Activated naive CD8-positive, alpha-beta T cell treated with anti-CD3 and anti-CD28 coated beads, Interleukin-2, amount 50 U/mL, for 16 hours (primary cell): Measurements from ENCODE around the gene XRCC3.
"Not testable (repeated sequence)": the region's sequence is repeated elsewhere in the genome, so short reads cannot be mapped to it uniquely, and the experiment has no call there.

ENCODE experiments used
- DNase-seq: peaks from one replicate; pipeline ENCODE4 v3.0.0-alpha.2; 2020; ENCODE audit warnings: low read depth, low spot score

The XRCC3 gene

DNA sequence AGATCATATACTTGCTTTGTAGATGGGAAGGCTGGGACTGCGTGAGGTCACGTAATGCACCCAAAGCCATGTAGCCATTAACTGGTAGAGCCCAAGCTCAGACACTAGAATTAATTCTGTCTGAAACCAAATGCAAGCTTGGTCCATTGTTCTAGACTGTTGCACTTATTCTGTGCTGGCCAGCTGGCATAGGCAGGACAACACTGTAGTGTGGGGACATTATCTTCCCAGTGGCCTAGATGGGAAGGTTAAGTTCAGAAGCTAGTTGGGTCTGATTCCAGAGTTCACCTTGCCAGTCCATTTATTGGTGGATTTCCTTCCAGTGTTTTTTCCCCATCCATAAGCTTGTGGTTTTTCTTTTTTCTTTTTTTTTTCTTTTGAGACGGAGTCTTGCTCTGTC lies 47.1 kb downstream of the XRCC3 start:
- DNase-seq: no peak

DNA sequence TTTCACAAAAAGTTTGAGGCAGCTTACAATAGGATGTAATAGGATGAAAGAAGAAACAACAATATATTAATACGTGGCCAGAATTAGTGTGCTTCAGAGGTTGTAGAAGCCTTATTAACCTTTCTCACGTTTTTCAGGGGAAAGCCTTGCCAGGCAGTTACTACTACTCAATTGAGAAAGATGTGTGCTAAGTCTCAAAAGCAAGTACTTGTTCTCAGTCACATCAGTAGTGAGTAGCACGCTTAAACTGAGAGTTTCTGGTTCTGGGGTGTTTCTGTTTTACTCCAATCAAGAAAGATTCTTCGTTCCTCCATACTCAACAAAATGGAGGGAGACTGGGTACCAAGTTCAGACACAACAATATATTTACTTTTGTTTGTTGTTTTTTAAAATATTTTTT lies 47.6 kb downstream of the XRCC3 start:
- DNase-seq: no peak

GRCh38 chr14:103663506-103663905 lies 51.7 kb downstream of the XRCC3 start:
- DNase-seq: no peak

GRCh38 chr14:103662591-103662990 lies 52.7 kb downstream of the XRCC3 start:
- DNase-seq: no peak

GRCh38 chr14:103662029-103662428 lies 53.2 kb downstream of the XRCC3 start:
- no peak for DNase-seq

DNA sequence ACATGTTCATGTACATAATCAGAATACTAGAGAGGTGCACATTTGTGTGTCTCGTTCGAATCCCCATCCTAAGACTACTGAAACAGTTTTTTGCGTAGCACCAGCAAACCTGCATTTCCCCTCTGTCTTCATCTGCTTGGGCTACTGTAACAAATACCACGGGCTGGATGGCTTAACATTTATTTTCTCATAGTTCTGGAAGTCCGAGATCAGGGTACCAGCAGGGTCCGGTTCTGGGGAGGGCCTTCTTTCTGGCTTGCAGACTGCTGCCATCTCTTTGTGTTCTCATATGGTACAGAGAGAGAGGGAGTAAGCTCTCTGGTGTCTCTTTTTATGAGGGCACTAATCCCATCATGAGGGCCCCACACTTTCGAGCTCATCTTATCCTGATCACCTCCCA lies 55.6 kb downstream of the XRCC3 start:
- no peak for DNase-seq

DNA sequence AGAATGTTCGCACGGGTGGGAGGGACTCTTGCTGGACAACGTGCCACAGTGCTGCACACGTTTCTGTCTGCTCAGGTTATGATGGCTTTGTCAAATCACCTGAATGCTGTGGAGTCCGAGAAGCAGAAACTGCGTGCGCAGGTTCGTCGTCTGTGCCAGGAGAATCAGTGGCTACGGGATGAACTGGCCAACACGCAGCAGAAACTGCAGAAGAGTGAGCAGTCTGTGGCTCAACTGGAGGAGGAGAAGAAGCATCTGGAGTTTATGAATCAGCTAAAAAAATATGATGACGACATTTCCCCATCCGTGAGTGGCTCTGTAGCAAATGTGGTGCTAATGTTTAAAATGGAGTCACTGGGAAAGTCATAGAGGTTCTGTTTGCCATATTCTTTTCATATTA lies 57.8 kb downstream of the XRCC3 start:
- DNase-seq: no peak

- no peak for DNase-seq
Observed at GRCh38 chr14:103656756-103657133, 58.5 kb downstream of the XRCC3 start.

DNA sequence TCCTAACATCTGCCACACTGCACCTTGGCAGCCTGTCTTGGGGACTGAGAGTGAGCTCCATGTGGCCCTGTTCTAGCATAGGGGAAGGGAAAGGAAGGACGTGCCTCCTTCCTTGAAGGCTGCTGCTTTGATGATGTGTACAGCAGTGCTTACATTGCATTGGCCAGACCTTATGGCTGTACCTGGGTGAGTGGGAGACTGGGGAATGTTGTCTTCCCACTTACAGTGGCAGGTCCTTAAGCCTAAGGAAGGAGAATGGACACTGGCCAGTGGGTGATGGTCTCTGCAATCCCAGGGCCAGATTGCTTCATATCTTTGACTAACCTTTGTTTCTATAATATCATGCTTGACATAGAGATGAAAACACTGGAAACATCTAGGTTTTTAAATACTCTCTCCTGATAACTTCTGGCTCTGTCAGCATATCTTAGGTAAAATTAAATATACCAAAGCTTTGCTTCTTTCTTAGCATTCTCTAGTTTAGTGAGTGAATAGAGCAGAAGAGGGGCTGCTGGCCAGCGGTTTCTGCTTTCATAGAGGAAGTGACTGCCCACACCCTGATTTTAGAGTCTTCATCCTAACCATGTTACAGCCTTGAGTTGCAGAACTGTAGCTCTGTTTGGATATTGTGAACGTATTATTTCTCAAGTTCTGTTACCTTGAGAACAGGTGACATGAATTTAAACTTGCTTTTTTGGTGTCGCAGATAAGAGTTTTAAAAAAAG lies 59.1 kb downstream of the XRCC3 start:
- DNase-seq: no peak

DNA sequence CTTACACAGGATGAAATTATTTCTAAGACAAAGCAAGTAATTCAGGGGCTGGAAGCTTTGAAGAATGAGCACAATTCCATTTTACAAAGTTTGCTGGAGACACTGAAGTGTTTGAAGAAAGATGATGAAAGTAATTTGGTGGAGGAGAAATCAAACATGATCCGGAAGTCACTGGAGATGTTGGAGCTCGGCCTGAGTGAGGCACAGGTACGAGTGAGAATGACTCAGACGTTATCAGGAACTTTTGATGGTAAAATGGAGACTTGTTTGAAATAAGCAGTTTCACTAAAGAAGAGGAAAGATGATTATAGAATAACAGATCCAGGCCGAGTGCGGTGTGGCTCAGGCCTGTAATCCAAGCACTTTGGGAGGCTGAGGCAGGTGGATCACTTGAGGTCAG lies 60.6 kb downstream of the XRCC3 start:
- no peak for DNase-seq

GRCh38 chr14:103653805-103654204 lies 61.4 kb downstream of the XRCC3 start:
- DNase-seq: no peak

- DNase-seq: not testable (repeated sequence)
Observed at GRCh38 chr14:103653336-103653735, 61.9 kb downstream of the XRCC3 start.

DNA sequence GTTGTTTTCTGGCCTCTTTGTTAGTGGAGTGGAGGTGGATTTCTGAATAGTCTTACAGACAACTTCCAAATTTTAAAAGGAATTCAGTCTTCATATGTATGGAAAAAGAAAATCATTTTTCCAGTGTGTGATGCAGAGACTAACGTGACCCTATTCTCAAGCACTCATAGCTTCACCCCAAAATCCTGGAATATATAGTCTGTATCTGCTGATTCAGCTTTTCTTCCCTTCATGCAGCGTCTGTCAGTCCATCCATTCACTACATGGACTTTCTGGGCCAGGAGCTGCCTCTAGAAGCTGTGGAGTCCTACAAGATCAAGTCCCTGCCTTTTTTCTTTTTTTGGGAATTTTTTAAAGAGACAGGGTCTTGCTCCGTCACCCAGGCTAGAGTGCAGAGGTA lies 62.4 kb downstream of the XRCC3 start:
- DNase-seq: no peak

DNA sequence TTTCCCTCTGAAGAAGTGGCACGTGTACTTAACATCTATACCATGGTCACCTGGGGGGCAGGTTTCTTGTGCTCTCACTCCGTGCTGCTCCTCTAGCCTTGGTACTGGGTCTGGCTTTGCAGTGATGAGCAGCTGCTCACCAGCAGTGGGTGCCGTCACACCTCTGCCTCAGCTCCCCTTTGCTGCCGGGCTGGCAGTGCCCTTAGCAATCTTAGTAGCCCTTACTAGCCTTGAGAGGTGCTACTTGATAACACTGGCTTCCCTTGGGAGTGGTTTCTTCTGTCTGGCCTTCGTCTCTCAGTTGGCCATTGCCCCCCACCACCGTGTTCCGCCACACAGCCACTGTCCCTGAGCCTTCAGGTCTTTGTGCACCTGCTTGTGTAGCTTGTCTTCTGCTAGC lies 63.7 kb downstream of the XRCC3 start:
- no peak for DNase-seq

DNA sequence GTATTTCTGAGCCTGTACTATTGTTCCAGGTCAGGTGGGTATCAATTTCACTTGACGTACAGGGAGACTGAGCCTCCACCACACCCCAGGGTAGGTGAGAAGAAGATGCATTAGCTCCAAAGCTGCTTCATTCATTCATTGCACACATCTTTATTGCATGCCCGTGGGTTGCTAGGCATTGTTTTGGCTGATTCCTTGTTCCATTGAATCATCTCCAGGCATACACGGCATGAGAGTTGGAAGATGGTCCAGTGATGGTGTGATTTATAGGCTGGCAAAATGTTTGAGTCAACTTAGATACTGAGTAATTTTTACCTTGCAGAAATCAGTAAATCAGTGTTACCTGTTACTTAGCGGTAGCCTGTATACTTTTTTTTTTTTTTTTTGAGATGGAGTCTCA lies 65.0 kb downstream of the XRCC3 start:
- DNase-seq: no peak

DNA sequence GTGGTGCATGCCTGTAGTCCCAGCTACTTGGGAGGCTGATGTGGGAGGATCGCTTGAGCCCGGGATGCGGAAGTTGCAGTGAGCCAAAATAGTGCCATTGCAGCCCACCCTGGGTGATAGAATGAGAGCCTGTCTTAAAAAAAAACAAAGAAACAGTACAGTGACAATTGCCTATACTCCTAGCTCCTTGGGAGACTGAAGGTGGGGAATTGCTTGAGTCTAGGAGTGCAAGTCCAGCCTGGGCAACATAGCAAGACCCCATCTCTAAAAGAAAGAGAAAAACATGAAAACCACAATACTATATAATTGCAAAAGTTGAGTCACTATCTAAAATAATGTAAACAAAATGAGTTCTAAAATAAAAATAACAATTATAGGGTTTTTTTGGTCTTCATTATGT lies 66.2 kb downstream of the XRCC3 start:
- no peak for DNase-seq
